Fibroblast of villous mesenchyme (primary cell): Measurements from ENCODE around the gene HOXA10. TPM values are rescaled to one million over a fixed set of nuclear protein-coding genes. Genes with fewer than 3 reads are reported as not detected.

Experiments used
- DNase-seq: peaks from one replicate; pipeline ENCODE4 v3.0.0-alpha.2; 2010; ENCODE audit warnings: low read depth
- H3K4me3 ChIP-seq: 2 replicates; pipeline ENCODE4 v1.5.1; 2011; ENCODE audit warnings: low read depth, mild to moderate bottlenecking, low read length
- CTCF ChIP-seq: IDR thresholded peaks from 2 replicates; pipeline ENCODE4 v1.5.1; 2012; ENCODE audit warnings: low read depth, mild to moderate bottlenecking, low read length; ENCODE audit not compliant: insufficient read depth
- total RNA-seq: library from RNA; depleted of rRNA; stranded (reverse); fragments of >200 nt; gene quantifications from 2 replicates; pipeline ENCODE4 v1.2.3, GENCODE V29; 2012

The HOXA10 gene
- total RNA-seq, 1 donor: 47.1 TPM

DNA sequence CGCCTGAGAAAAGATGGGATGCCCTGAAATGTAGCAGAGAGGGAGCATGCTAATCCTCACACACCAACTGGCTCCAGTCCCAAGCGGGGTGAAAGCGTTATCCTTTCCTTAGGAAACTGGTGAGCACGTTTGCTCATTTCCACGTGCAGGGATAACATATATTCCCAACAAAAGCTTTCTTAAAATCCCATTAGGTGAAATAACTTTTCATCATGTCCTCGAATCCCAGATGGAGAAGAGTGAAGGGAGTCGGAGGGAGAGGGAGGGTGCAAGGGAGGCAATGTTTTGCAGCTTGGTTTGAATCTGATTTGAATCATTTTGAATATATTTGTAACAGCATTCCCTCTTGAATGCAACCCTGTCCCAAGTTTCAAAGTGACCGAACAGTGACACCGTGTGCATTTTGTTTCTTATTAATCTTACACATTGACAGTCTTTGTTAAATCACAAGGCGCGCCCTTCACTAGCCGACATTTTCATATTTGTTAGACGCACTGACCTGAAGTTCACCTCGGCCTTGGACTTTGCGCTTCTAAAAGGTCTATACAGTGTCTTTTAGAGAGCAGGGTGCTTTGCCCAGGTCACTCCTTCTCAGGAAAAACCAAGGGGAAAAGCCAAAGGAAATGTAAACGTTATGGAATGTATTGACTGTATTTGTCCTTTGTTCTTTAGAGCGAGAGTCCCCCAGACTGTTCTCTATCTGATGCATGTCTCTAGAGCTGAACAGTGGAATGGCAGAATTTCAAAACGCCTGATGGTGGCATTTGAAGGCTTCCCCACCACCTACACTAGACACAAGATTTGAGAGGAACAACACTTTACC lies 40.5 kb downstream of the HOXA10 start:
- H3K4me3 ChIP-seq: no peak overlapping the region
- TF ChIP-seq CTCF: no peak
- no peak for DNase-seq

- TF ChIP-seq CTCF: no peak
- H3K4me3 ChIP-seq: no peak overlapping the region
- no peak for DNase-seq
These were observed 41.1 kb downstream of the HOXA10 start for GRCh38 chr7:27132978-27133377.

- H3K4me3 ChIP-seq: no peak overlapping the region
- no peak for DNase-seq
- no peak for TF ChIP-seq CTCF
These were observed 41.9 kb downstream of the HOXA10 start for GRCh38 chr7:27132214-27132613.

DNA sequence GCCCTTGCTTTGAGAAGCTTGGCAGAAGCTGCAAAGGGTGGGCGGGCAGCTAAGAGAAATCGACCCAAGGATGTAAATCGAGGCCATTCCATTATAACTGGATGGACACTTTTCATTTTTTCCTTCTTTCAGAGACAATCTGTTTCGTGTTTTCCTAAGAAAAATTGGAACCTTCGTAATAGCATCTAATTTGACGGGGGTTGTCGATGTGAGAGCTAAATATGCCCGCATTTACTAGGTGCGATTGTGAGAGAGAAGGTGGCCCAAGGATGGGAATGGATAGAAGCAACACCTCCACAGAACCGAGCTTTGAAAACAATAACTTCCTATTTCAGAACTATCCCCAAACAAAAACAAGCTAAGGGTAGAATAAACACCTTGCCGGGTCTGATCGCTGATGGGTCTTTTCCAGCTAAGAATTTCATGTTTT lies 42.7 kb downstream of the HOXA10 start:
- no peak for TF ChIP-seq CTCF
- peak overlapping the region; percentile 63 for H3K4me3 ChIP-seq
- no peak for DNase-seq

DNA sequence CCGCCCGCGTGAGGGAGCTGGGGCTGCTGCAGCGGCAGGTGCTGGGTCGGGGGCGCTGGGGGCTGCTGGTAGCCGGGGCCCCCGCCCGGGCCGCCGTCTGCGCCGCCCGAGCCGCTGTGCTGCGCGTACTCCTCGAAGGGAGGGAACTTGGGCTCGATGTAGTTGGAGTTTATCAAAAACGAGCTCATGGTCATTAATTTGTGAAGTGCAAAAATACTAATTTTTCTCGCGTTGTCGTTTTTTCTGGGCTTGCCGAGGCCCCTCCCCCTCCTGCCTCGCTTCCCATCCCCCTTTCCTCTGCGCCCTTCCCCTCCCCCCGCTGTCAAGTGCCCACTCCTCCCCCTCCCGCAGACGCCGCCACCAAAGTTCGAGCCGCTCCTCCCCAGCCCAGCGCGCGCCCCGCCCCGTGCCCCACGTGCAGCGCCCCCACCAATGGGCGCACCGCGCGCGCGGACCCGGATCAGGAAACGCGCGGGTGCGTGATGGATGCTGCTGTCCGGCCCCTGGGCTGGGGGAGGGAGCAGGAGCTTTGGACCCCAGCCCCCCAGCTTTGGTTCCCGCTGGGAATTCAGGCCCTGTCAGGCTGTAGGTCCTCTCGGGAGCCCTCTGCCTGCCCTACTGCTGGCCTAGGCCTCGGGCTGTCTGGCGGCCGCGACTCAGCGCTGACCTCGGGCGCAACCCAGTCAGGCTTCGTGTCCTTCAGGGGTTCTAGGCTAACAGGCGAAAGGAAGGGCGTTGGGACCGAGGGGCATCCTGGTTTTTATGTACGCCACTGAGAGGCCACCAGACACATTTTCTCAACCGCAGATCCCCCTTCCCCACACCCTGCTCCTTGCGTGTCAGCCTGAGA lies 43.4 kb downstream of the HOXA10 start, which contains the start of gene HOXA4:
Gene HOXA4 (minus strand): TSS at position 218 of the 850 bp plus-strand sequence. CDS start 24 bp downstream, at position 194.
- no peak for TF ChIP-seq CTCF
- peak; percentile 74 for DNase-seq
- peak within 1 kb of the TSS; percentile 63 for H3K4me3 ChIP-seq

- no peak for TF ChIP-seq CTCF
- DNase-seq: no peak
- H3K4me3 ChIP-seq: peak overlapping the region; percentile 63
These were observed 44.2 kb downstream of the HOXA10 start for GRCh38 chr7:27129729-27130539.
